GM18511 (cell line): ENCODE data around the gene NREP.

ENCODE experiments used
- ATAC-seq: cut with Tn5 transposase; IDR thresholded peaks from one replicate; pipeline ENCODE4 v1.9.1; 2021; ENCODE audit warnings: mild to moderate bottlenecking, moderate library complexity; ENCODE audit not compliant: unreplicated experiment

Gene NREP, protein sequence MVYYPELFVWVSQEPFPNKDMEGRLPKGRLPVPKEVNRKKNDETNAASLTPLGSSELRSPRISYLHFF

DNA sequence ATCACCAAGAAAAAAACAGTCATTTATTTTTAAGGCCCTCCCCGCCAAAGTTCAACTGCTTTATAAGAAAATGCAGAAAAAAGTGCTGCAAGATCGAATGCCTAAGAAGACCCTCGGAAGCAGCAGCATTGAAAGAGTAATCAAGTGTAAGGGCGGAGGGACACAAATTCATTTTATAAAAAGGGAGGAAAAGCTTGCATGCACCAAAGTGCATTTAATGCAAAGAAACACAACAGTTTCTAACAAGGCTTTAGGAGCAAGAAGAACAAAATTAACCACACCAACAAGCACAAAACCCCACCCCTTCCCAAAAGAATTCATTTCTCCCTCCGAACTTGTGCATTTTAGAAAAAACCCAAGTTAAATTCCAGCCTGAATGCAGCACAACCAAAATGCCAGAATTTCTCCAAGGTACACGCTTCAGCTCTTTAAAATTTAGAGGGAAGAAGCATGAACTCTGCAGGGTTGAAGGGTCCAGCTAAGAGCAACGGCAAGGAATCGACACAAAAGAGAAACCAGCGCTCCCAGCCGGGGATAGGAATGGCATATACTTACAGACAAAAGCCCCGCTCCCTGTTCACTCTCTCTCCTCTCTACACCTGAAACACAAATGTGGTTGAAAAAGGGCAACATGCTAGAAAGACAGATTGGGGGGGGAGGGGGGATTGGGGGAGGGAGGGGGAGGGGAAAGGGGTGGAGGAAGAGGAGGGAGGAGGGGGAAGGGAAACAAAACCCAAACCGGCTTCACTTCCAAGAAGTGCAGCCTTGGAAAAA, at the start of gene NREP:
NREP (minus strand) TSS at position 614 of the 774 bp plus-strand sequence. CDS start 1,422 bp downstream, outside the sequence.
- ATAC-seq, result peak; percentile 1

DNA sequence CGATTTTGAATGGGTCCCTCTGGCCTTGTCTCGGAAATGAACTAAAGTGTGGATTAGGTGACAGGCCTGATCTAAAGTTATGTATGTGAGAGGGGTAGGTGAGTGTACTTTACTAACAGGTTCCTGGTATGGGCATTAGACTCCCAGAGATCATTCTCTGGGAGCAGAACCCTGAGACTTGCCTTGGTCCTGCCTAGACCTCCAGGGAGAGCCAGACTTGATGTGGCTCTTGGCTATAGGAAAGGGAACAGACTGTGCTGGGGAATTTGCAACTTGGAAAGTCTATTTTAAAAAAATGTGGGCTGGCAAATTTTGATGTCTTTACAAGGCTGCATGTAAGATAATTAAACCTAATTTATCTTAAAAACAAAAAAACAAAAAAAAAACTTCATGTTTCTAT, 49.8 kb upstream of the NREP start:
- no peak for ATAC-seq

DNA sequence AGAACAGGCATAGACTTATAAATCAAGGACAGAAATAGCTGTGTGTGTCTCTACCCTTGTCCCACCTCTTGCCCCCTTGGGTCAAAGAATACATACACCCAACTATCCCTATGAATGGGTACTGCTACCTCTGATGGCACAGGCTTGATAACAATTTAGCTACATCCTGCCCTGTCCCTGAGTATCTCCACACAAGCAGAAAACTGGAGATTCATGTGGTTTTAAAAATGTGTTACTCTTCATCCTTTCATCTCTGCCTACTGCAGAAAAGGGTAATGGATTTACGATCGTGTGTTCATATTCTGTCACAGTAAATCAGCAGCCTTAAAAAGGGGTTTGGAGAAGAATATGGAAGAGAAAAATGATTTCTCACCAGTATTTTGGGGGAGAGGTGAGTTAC, 49.2 kb upstream of the NREP start:
- no peak for ATAC-seq

DNA sequence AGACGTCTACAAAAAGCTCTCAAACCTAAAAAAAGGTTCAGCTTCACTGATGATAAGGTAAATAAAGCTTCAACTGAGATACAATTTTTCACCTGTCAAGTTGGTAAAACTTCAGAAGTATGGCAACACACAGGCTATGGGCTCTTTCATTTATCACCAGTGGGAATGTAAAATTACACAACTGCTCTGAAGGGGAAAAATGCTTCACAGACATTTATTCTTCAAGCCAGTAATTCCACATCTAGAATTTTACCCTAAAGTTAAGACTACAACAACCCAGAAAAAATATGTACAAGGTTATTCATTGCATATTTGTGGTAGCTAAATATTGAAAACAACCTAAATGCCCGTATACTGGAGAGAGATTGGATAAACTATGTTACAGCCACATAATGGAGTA, 48.1 kb upstream of the NREP start:
- no peak for ATAC-seq

- no peak for ATAC-seq
Observed at GRCh38 chr5:111800351-111800750, 43.4 kb upstream of the NREP start.

- ATAC-seq, result no peak
Observed at GRCh38 chr5:111795142-111795541, 38.1 kb upstream of the NREP start.

DNA sequence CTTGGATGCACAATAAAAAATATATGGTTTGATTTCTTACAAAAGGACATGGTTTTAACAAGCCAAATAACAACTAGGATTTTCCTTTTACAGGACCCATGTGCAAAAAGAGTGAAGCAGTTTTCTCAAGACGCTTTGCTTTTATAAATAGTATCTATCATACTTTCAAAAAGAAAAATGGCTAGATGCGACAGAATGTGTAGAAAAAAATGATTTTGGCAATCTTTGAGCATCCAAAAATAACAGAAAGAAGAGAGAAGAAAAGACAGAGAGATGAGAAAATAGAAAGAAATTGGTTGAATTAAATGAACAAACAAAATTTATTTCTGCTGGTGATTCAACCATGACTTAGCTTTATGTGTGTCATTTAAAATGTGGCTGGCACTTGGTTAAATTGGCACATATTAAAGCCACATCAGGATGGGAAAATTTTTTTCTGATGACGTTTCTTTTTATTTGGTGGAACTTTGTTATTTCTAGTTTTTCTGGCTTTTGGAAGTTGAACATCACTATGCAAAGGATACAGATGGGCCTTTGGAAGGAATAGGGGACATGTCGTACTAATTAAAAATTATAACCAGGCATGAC, 35.6 kb upstream of the NREP start:
- ATAC-seq, result no peak

DNA sequence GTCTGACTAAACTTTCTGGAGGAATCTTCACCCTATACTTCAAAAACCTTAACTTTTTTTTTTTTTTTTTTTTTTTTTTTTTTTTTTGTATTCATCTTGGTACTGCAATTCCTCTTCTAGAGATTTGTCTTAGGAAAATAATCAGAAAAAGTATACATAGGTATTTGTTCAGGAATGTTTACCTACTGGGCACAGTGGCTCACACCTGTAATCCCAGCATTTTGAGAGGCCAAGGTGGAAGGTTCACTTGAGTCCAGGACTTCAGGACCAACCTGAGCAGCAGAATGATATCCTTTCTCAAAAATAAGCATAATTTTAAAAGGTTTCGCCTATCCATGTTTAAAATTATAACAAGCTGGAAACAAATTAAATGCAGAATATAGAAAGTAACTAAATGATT, 33.3 kb upstream of the NREP start:
- ATAC-seq, result no peak

- ATAC-seq, result no peak
Observed at GRCh38 chr5:111787006-111787405, 30.0 kb upstream of the NREP start.

- no peak for ATAC-seq
Observed at GRCh38 chr5:111784491-111785181, 27.6 kb upstream of the NREP start.

- ATAC-seq, result no peak
Observed at GRCh38 chr5:111783537-111783936, 26.5 kb upstream of the NREP start.

DNA sequence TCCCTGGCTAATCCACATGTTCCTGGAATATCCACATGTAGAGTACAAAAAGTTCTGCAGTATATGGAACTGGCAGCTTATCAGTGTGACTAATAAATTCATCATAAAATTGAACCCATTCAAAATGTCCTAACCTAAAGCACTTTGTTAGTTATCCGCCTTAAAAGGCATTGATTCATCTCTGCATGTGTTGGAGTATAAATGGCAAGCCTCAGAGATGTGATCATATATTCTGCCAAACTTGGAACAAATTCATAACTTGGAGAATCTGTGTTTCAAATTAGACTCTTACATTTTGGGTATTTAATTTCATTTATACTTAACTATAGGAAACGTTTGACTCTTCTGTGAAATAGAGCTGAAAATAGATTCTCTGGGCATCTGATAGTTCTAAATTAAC, 25.2 kb upstream of the NREP start:
- ATAC-seq, result no peak

DNA sequence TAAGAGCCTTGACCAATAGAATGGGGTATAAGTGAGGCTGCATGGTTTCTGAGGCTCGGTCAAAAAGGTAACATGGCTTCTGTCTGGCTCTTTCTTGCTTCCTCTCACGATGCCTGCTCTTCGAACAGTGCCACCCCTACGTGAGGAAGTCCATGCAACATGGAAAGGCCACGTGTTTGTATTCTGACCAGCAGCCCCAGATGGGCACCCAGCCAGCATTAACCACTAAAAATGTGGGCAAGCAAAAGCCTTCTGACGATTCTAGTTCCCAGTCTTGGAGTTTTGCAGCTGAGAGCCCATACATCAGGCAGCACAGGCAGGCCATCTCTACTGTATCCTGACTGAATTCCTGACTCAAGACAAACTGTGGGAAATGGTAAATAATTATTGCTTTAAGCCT, 24.2 kb upstream of the NREP start:
- no peak for ATAC-seq

- ATAC-seq, result no peak
Observed at GRCh38 chr5:111779922-111780292, 22.9 kb upstream of the NREP start.

- ATAC-seq, result no peak
Observed at GRCh38 chr5:111779260-111779921, 22.4 kb upstream of the NREP start.

DNA sequence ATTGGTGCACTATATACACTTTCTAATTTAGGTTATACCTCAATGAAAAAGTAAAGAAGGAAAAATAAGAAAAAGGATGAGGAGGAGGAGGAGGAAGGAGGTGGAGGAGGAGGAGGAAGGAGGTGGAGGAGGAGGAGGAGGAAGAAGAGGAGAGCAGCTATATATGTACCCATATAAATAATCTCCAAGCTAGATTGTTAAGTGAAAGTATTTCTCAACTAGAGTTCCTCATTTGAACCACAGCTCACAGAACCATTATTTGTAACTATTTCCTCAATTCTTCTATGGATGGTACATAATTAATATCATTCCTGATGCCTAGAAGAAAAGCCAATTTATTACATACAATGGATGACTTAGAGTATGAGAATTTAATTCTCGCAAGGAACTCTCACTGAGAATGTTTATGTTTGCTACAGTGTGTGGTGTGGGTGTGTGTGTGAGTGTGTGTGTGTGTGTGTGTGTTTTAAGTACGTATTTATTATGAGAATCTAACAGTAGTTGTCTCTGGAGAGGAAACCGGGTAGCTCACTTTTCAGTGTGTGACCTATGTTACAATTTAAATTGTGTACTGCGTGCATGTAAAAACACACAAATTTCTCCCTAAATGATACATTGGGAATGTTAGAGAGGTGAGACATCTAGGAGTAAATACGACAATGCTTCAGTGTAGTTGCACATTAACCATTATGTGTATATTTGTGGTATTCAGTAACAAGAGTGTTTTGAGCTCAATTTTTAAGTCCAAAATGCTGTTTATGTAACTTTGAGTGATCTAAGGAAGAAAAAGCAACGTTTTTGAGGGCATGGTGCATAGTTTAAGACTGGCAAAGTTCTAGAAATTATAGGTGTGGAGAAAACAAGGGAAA, 20.2 kb upstream of the NREP start:
- no peak for ATAC-seq

DNA sequence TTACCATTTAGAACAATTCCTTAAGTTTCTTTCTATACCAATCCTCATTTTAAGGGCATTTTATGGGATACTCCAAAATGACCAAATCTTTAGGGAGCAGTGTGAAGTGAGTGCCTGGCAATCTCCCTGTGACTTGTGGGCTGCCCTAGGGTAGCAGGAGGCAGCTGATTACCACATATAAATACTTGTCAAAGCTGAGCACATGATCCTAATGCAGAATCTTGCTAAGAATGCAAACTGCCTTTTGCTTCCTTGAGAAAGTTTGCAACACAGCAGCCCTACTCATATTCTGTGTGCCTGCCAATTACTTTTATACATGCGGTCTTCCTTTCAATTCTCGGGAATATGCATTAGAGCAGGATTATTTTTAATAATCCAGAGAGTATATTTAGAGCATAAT, 18.2 kb upstream of the NREP start:
- no peak for ATAC-seq

DNA sequence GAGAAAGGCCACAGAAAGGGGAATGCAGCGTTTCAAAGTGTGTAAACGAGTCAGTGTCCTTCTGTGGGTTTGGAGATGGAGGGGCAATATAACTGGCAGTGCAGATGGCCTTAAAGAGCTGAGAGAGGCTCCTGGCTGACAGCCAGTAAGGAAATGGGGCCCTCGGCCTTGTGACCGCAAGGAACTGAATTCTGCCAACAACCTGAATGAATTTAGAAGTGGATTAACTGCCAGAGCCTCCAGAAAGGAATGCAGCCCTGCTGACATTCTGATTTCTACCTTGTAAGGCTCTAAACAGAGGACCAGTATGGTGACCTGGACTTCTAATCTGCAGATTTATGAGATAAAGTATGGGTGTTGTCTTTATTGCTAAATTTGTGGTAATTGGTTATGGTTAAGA, 17.5 kb upstream of the NREP start:
- peak; percentile 70 for ATAC-seq

- no peak for ATAC-seq
Observed at GRCh38 chr5:111772456-111773122, 15.6 kb upstream of the NREP start.

GRCh38 chr5:111769541-111769940, 12.5 kb upstream of the NREP start:
- no peak for ATAC-seq
